HEK293T (cell line): ENCODE results near the gene KAT14.

Experiments used
- FOXK2 ChIP-seq: fragments of 450-650 bp; IDR thresholded peaks from 2 replicates; pipeline ENCODE4 v1.6.1; 2016; ENCODE audit warnings: mild to moderate bottlenecking
- HDGF ChIP-seq: fragments of 450-650 bp; IDR thresholded peaks from 2 replicates; pipeline ENCODE4 v1.6.1; 2017; ENCODE audit warnings: antibody characterized with exemption, borderline replicate concordance

- TF ChIP-seq HDGF (no peak), FOXK2 (no peak)
These were observed 44.3 kb upstream of the KAT14 start for GRCh38 chr20:18093388-18093787.
